ENCODE data around the gene NHLH2. TPM values are rescaled to one million over a fixed set of nuclear protein-coding genes. Genes with fewer than 3 reads are reported as not detected.

The NHLH2 gene
- total RNA-seq, 2 experiments from 2014 or later, result not detected

- Mint-ChIP-seq H3K27me3 (ENCODE audit: low read depth) (peaks cover 20% of the 10 kb centered on the region), H3K4me3 (no peak overlapping the region), H3K27ac (no peak overlapping the region), H3K9me3 (peaks cover 4% of the 10 kb centered on the region), H3K4me1 (ENCODE audit: low read depth) (no peaks in the 10 kb centered on the region), H3K36me3 (ENCODE audit: low read depth) (no peaks in the 10 kb centered on the region)
- intact Hi-C loops (cut with micrococcal nuclease), result no loop called here
- DNase-seq, result no peak
- CTCF ChIA-PET, result no interaction called here
Measured at GRCh38 chr1:115791816-115792215, 49.1 kb downstream of the NHLH2 start.

- peaks cover 4% of the 10 kb centered on the region for H3K9me3 Mint-ChIP-seq
- no peak overlapping the region for H3K4me3 Mint-ChIP-seq
- H3K36me3 Mint-ChIP-seq (ENCODE audit: low read depth), result no peaks in the 10 kb centered on the region
- no peaks in the 10 kb centered on the region for H3K4me1 Mint-ChIP-seq (ENCODE audit: low read depth)
- intact Hi-C loops (cut with micrococcal nuclease), result no loop called here
- H3K27me3 Mint-ChIP-seq (ENCODE audit: low read depth), result peaks cover 20% of the 10 kb centered on the region
- no peak for DNase-seq
- no peak overlapping the region for H3K27ac Mint-ChIP-seq
- CTCF ChIA-PET, result no interaction called here
Measured at GRCh38 chr1:115790846-115791245, 50.1 kb downstream of the NHLH2 start.

GRCh38 chr1:115790356-115790755 is 50.6 kb downstream of the NHLH2 start:
- no peaks in the 10 kb centered on the region for H3K4me1 Mint-ChIP-seq (ENCODE audit: low read depth)
- H3K27me3 Mint-ChIP-seq (ENCODE audit: low read depth), result peaks cover 19% of the 10 kb centered on the region
- H3K4me3 Mint-ChIP-seq, result no peak overlapping the region
- no peak for DNase-seq
- intact Hi-C loops (cut with micrococcal nuclease), result no loop called here
- no peak overlapping the region for H3K27ac Mint-ChIP-seq
- H3K36me3 Mint-ChIP-seq (ENCODE audit: low read depth), result no peaks in the 10 kb centered on the region
- CTCF ChIA-PET, result no interaction called here
- peaks cover 4% of the 10 kb centered on the region for H3K9me3 Mint-ChIP-seq

Other genes starting within 250 kb of the NHLH2 start
- gene VANGL1, start 199.2 kb downstream of the NHLH2 start, total RNA-seq, result under 1 TPM; 0.72 TPM
- gene CASQ2, start 72.4 kb downstream of the NHLH2 start, total RNA-seq, result not detected
- gene SLC22A15, start 135.4 kb upstream of the NHLH2 start, total RNA-seq, result under 1 TPM; 0.12 to 0.17 TPM